ENCODE results near the gene PYGL.
"Not testable (repeated sequence)": the region's sequence is repeated elsewhere in the genome, so short reads cannot be mapped to it uniquely, and the experiment has no call there.

Gene PYGL

GRCh38 chr14:50943943-50944646 is at the start of gene PYGL:
TSS of gene PYGL (minus strand) at chr14:50944483. CDS start at chr14:50944403, 80 bp downstream.
- DNase-seq, result no peak

- no peak for DNase-seq
Measured at GRCh38 chr14:50985859-50986331, 41.6 kb upstream of the PYGL start.

GRCh38 chr14:50985124-50985858 is 41.0 kb upstream of the PYGL start:
- DNase-seq, result no peak

- DNase-seq, result no peak
Measured at GRCh38 chr14:50984036-50984710, 39.9 kb upstream of the PYGL start.

GRCh38 chr14:50979941-50980850 is 35.9 kb upstream of the PYGL start:
- no peak for DNase-seq

- DNase-seq, result no peak
Measured at GRCh38 chr14:50978888-50979287, 34.6 kb upstream of the PYGL start.

GRCh38 chr14:50978529-50978871 is 34.2 kb upstream of the PYGL start:
- DNase-seq, result no peak

GRCh38 chr14:50977863-50978528 is 33.7 kb upstream of the PYGL start:
- DNase-seq, result no peak

GRCh38 chr14:50974118-50974517 is 29.8 kb upstream of the PYGL start:
- DNase-seq, result no peak

GRCh38 chr14:50972734-50973133 is 28.5 kb upstream of the PYGL start:
- no peak for DNase-seq

GRCh38 chr14:50970886-50971781 is 26.9 kb upstream of the PYGL start:
- DNase-seq, result no peak

- no peak for DNase-seq
Measured at GRCh38 chr14:50967790-50968189, 23.5 kb upstream of the PYGL start.

- no peak for DNase-seq
Measured at GRCh38 chr14:50967103-50967502, 22.8 kb upstream of the PYGL start.

GRCh38 chr14:50964683-50965390 is 20.6 kb upstream of the PYGL start:
- peak; percentile 56 for DNase-seq

GRCh38 chr14:50963919-50964318 is 19.6 kb upstream of the PYGL start:
- no peak for DNase-seq

GRCh38 chr14:50961605-50962221 is 17.4 kb upstream of the PYGL start:
- no peak for DNase-seq

GRCh38 chr14:50957296-50957695 is 13.0 kb upstream of the PYGL start:
- DNase-seq, result no peak

GRCh38 chr14:50956421-50956820 is 12.1 kb upstream of the PYGL start:
- not testable (repeated sequence) for DNase-seq

- no peak for DNase-seq
Measured at GRCh38 chr14:50955373-50956043, 11.2 kb upstream of the PYGL start.

Measured in DMS79 (cell line).